Duodenal mucosa (tissue), 2 donors: Measurements from ENCODE around the gene TMEM62.
"Not testable (repeated sequence)": the region's sequence is repeated elsewhere in the genome, so short reads cannot be mapped to it uniquely, and the experiment has no call there.

Experiments used
- H3K27ac ChIP-seq: one replicate; pipeline ENCODE4 v1.7.0; 2013; ENCODE audit warnings: low read depth, low read length
- H3K27me3 ChIP-seq, 2 donors: one replicate each; pipeline ENCODE4 v1.7.0; 2013; ENCODE audit warnings: low read length in 2 of 2, control low read depth in 1 of 2; ENCODE audit not compliant: insufficient read depth in 2 of 2, control insufficient read depth in 1 of 2
- H3K36me3 ChIP-seq, 2 donors: one replicate each; pipeline ENCODE4 v1.7.0; 2013; ENCODE audit warnings: low read length in 2 of 2, control low read depth in 1 of 2; ENCODE audit not compliant: insufficient read depth in 2 of 2, control insufficient read depth in 1 of 2
- H3K4me1 ChIP-seq, 2 donors: one replicate each; pipeline ENCODE4 v1.7.0; 2013; ENCODE audit warnings: low read length in 2 of 2, control low read depth in 1 of 2; ENCODE audit not compliant: insufficient read depth in 2 of 2, control insufficient read depth in 1 of 2
- H3K4me3 ChIP-seq, 2 donors: one replicate each; pipeline ENCODE4 v1.7.0; 2013; ENCODE audit warnings: low read length in 2 of 2, low read depth in 1 of 2
- H3K9ac ChIP-seq, 2 donors: one replicate each; pipeline ENCODE4 v1.7.0; 2013; ENCODE audit warnings: low read length in 2 of 2, low read depth in 1 of 2
- H3K9me3 ChIP-seq, 2 donors: one replicate each; pipeline ENCODE4 v1.7.0; 2013; ENCODE audit warnings: low read length in 2 of 2, control low read depth in 1 of 2; ENCODE audit not compliant: control insufficient read depth in 1 of 2

The TMEM62 gene

DNA sequence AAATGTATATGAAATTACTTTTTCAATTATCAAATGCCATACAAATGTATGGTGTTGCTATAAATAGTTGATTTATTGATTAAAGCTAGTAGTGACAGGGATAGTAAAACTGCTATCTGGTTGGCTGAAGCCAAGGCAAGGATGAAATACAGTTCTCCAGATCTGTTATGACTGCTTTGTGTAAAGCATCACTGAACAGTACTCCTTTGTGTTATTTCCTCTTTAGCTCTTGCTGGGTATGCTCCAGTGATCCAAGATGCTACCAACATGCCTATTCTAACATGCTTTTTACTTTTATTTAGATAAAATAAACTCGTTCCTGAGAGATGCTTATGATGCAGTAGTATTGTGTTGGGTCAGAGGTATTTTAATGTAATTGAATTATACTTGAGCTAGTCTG is 15.1 kb upstream of the TMEM62 start:
- H3K36me3 ChIP-seq: no peaks in the 10 kb centered on the region
- H3K27me3 ChIP-seq: no peaks in the 10 kb centered on the region
- no peak overlapping the region for H3K4me3 ChIP-seq
- peaks cover 0 to 2% of the 10 kb centered on the region in 2 donors for H3K4me1 ChIP-seq
- no peaks in the 10 kb centered on the region for H3K9me3 ChIP-seq
- H3K9ac ChIP-seq: no peak overlapping the region
- H3K27ac ChIP-seq: no peak overlapping the region

DNA sequence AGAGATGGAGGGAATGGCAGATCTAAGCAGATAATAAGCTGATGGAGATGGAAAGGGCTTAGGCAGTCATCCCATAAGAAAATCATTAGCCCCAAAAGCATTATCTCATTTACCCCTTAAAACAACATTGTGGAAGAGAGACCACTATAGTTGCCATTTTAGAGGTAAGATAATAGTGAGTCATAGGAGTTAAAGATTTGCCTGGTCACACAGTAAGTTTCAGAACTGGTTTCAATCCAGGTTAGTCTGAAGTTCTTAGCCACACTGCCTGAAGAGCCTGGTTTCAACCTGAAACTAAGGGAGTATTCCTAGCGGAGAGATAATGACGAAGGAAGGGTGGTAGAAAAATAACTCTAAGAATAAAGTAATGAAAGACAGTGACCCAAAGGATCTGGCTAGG is 14.6 kb upstream of the TMEM62 start:
- Histone ChIP-seq H3K36me3 (no peaks in the 10 kb centered on the region), H3K9me3 (no peaks in the 10 kb centered on the region), H3K4me1 (peaks cover 2 to 3% of the 10 kb centered on the region in 2 donors), H3K27ac (no peak overlapping the region), H3K27me3 (no peaks in the 10 kb centered on the region), H3K4me3 (no peak overlapping the region), H3K9ac (no peak overlapping the region)

DNA sequence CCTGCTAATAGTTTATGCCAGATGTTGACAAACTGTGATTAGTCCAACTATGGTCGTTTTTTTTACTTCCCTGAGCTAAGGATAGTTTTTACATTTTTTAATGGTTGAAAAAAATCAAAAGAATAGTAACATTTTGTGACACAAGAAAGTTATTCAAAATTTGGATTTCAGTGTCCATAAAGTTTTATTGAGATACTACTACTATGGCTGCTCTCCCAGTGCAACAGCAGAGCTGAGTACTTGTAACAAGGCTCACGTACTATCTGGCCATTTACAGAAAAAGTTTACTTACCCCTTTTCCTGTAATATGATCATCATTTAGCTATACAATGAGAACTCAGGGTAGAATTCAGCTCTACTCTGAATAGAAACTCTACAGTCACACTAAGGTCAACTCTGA is 11.5 kb upstream of the TMEM62 start:
- no peaks in the 10 kb centered on the region for H3K36me3 ChIP-seq
- no peak overlapping the region for H3K4me3 ChIP-seq
- no peaks in the 10 kb centered on the region for H3K27me3 ChIP-seq
- no peak overlapping the region for H3K9ac ChIP-seq
- H3K4me1 ChIP-seq: peaks cover 11 to 21% of the 10 kb centered on the region in 2 donors
- H3K9me3 ChIP-seq: no peaks in the 10 kb centered on the region
- no peak overlapping the region for H3K27ac ChIP-seq

DNA sequence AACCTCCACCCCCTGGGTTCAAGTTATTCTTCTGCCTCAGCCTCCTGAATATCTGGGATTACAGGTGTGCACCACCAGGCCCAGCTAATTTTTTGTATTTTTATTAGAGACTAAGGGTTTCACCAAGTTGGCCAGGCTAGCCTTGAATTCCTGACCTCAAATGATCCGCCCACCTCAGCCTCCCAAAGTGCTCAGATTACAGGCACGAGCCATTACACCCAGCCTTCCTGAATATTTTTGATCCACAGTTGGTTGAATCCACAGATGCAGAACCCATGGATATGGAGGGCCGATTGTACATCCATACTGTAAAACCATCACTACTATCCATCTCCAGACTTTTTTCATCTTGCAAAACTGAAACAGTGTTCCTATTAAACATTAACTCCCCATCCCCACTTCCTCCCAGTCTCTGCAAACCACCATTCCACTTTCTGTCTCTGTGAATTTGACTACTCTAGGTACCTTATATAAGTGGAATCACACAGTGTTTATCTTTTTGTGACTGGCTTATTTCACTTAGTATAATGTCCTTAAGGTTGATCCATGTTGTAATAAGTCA is 8.2 kb upstream of the TMEM62 start:
- no peaks in the 10 kb centered on the region for H3K9me3 ChIP-seq
- H3K27ac ChIP-seq: no peak overlapping the region
- peaks cover 11 to 28% of the 10 kb centered on the region in 2 donors for H3K4me1 ChIP-seq
- H3K4me3 ChIP-seq: no peak overlapping the region
- H3K9ac ChIP-seq: no peak overlapping the region
- H3K36me3 ChIP-seq: no peaks in the 10 kb centered on the region
- H3K27me3 ChIP-seq: no peaks in the 10 kb centered on the region

DNA sequence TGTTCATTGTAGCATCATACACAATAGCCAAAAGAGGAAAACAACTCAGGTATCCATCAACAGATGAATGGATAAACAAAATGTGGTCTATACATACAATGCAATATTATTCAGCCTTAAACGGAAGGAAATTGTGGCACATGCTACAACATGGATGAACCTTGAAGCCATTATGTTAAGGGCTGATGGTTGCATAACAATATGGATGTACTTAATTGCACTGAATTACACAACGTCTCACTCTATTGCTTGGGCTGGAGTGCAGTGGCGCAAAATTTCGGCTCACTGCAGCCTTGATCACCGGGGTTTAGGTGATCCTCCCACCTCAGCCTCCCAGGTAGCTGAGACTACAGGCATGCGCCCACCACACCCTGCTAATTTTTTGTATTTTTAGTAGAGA is 7.0 kb upstream of the TMEM62 start:
- Histone ChIP-seq H3K27me3 (no peaks in the 10 kb centered on the region), H3K9me3 (no peaks in the 10 kb centered on the region), H3K27ac (no peak overlapping the region), H3K4me3 (no peak overlapping the region), H3K9ac (no peak overlapping the region), H3K4me1 (peaks cover 11 to 28% of the 10 kb centered on the region in 2 donors), H3K36me3 (no peaks in the 10 kb centered on the region)

DNA sequence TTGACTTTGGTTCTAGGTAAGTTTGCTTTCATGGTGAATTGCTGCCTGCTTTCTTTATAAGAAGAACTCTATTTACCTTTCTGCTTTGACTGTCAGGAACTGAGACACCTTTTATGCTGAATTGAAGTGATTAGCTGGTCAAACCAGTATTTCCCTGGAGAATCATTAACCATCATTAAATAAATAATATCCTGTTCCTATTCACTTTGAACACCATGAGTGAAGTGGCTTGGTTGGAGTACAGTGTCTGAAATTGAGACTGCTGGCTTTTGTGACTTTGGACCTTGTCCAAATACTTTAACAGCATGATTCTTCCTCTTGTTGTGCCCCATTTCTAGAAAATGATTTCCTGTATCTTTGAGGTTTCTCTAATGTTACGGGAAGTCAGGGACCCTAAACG is 5.6 kb upstream of the TMEM62 start:
- H3K36me3 ChIP-seq: no peaks in the 10 kb centered on the region
- peak overlapping the region; percentile 10 for H3K27ac ChIP-seq
- no peak overlapping the region for H3K9ac ChIP-seq
- peaks cover 11 to 28% of the 10 kb centered on the region in 2 donors for H3K4me1 ChIP-seq
- no peaks in the 10 kb centered on the region for H3K27me3 ChIP-seq
- H3K9me3 ChIP-seq: no peaks in the 10 kb centered on the region
- H3K4me3 ChIP-seq: peak overlapping the region in 1 of 2 donors; percentile 43

DNA sequence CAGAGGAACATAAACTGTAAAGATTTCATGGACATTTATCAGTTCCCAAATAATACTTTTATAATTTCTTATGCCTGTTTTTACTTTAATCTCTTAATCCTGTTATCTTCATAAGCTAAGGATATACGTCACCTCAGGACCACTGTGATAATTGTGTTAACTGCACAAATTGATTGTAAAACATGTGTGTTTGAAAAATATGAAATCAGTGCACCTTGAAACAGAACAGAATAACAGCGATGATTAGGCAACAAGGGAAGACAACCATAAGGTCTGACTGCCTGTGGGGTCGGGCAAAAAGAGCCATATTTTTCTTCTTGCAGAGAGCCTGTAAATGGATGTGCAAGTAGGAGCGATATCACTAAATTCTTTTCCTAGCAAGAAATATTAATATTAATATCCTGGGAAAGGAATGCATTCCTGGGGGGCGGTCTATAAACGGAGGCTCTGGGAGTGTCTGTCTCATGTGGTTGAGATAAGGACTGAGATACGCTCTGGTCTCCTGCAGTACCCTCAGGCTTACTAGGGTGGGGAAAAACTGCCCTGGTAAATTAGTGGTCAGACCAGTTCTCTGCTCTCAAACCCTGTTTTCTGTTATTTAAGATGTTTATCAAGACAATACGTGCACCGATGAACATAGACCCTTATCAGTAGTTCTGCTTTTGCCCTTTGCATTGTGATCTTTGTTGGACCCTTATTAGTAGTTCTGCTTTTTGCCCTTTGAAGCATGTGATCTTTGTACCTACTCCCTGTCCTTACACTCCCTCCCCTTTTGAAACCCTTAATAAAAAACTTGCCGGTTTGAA is 5.0 kb upstream of the TMEM62 start:
- not testable (repeated sequence) for H3K36me3 ChIP-seq, H3K27ac ChIP-seq, H3K27me3 ChIP-seq, H3K9ac ChIP-seq, H3K9me3 ChIP-seq, H3K4me3 ChIP-seq
- H3K4me1 ChIP-seq: peaks cover 11 to 26% of the 10 kb centered on the region in 2 donors

DNA sequence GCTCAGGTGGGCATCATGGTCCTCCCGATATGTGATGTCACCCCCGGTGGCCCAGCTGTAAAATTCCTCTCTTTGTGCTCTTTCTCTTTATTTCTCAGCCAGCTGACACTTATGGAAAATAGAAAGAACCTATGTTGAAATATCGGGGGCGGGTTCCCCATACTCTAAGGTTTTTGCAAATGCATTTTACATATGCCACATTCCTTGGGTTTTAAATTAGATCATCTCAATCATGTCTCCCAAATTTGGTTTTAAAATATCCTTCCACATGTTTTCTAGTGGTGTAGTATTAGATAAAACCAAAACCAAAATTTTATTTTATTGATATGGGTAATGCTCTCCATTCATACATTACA is 4.4 kb upstream of the TMEM62 start:
- Histone ChIP-seq H3K4me3 (no peak overlapping the region), H3K27me3 (no peaks in the 10 kb centered on the region), H3K4me1 (peaks cover 8 to 26% of the 10 kb centered on the region in 2 donors), H3K27ac (no peak overlapping the region), H3K9me3 (no peaks in the 10 kb centered on the region), H3K36me3 (no peaks in the 10 kb centered on the region), H3K9ac (no peak overlapping the region)

DNA sequence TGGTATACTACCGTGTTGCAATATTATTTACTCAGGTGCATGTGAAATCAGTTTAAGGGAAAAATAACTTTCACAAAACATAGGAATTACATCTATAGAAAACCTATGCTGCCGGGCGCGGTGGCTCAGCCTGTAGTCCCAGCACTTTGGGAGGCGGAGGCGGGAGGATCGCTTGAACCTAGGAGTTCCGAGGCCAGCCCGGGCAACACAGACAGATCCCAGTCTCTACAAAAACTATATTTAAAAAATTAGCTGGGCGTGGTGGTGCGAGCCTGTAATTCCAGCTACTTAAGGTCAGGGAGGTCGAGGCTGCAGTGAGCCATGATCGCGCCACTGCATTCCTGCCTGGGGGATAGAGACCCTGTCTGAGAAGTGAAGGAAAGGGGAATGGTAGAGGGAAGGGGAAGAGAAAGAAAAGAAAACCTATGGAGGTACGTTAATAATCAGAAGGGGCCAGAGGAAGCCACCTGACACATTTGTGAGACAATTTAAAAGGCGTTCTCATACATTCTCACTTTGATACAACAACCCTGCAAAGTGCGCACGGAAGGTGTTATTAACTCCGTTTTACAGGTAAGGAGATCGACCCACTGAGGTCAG is 456 bp upstream of the TMEM62 start:
- H3K36me3 ChIP-seq: peaks cover 9 to 17% of the 10 kb centered on the region in 2 donors
- H3K4me3 ChIP-seq: peak overlapping the region; percentile 88 to 92
- H3K9me3 ChIP-seq: no peaks in the 10 kb centered on the region
- peak overlapping the region; percentile 83 to 92 for H3K9ac ChIP-seq
- H3K27ac ChIP-seq: peak overlapping the region; percentile 53
- H3K27me3 ChIP-seq: no peaks in the 10 kb centered on the region
- H3K4me1 ChIP-seq: peaks cover 0 to 3% of the 10 kb centered on the region in 2 donors

DNA sequence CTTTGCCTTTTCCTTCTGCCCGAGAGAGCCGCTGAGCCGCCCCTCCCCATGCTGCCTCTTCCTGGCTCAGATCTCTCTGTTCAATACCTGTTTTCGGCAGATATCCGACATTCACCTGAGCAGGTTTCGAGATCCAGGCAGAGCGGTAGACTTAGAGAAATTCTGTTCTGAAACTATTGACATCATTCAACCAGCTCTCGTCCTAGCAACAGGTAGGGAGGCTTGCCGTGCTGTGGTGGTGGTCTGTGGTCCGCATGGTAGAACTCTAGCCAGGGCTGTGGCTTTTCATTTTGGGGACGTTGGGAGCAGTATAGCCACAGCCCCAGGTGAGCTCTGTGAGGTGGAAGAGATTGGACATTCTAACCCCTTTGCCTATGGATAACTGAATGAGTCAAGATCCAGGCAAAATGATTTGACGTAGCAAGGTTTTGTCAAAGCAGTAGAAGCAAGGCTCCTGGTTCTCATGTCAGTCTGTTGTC is 810 bp downstream of the TMEM62 start:
- H3K36me3 ChIP-seq: peaks cover 19 to 29% of the 10 kb centered on the region in 2 donors

More for the DNA sequence above, 810 bp downstream of the TMEM62 start:
- Histone ChIP-seq H3K27ac (peak overlapping the region; percentile 53), H3K9ac (peak overlapping the region; percentile 83 to 92), H3K4me1 (peaks cover 0 to 3% of the 10 kb centered on the region in 2 donors), H3K9me3 (no peaks in the 10 kb centered on the region), H3K4me3 (peak overlapping the region; percentile 88 to 92), H3K27me3 (no peaks in the 10 kb centered on the region)
